Activated T-cell treated with anti-CD3 and anti-CD28 coated beads for 48 hours (primary cell): ENCODE results near the gene TPM2.

ENCODE experiments used
- DNase-seq: peaks from one replicate; pipeline ENCODE4 v3.0.0-alpha.2; 2020; ENCODE audit warnings: low read depth

Gene TPM2

GRCh38 chr9:35679091-35679490 lies 10.6 kb downstream of the TPM2 start:
- DNase-seq, result no peak

- peak; percentile 37 for DNase-seq
Observed at GRCh38 chr9:35675732-35676392, 13.9 kb downstream of the TPM2 start.

- no peak for DNase-seq
Observed at GRCh38 chr9:35675204-35675603, 14.5 kb downstream of the TPM2 start.

GRCh38 chr9:35674025-35674361 lies 15.7 kb downstream of the TPM2 start:
- DNase-seq, result no peak

- no peak for DNase-seq
Observed at GRCh38 chr9:35673132-35674024, 16.3 kb downstream of the TPM2 start, which contains the start of gene CA9. TSS of gene CA9 (plus strand) at chr9:35673928. CDS start at chr9:35673960, 32 bp downstream.

- DNase-seq, result no peak
Observed at GRCh38 chr9:35669331-35670145, 20.2 kb downstream of the TPM2 start.

GRCh38 chr9:35667939-35668338 lies 21.8 kb downstream of the TPM2 start:
- no peak for DNase-seq

GRCh38 chr9:35666549-35666948 lies 23.2 kb downstream of the TPM2 start:
- no peak for DNase-seq

GRCh38 chr9:35666045-35666444 lies 23.7 kb downstream of the TPM2 start:
- DNase-seq, result no peak

- DNase-seq, result no peak
Observed at GRCh38 chr9:35665471-35665818, 24.3 kb downstream of the TPM2 start.

GRCh38 chr9:35664531-35665470 lies 24.9 kb downstream of the TPM2 start, which contains the start of gene ARHGEF39:
TSS of gene ARHGEF39 (minus strand) at chr9:35665195. CDS start at chr9:35665169, 26 bp downstream.
- peak; percentile 78 for DNase-seq

GRCh38 chr9:35662437-35662836 lies 27.3 kb downstream of the TPM2 start:
- DNase-seq, result no peak

GRCh38 chr9:35661756-35662350 lies 27.9 kb downstream of the TPM2 start:
- DNase-seq, result no peak

- DNase-seq, result no peak
Observed at GRCh38 chr9:35660966-35661415, 28.7 kb downstream of the TPM2 start.

GRCh38 chr9:35659340-35659739 lies 30.4 kb downstream of the TPM2 start:
- DNase-seq, result no peak

- no peak for DNase-seq
Observed at GRCh38 chr9:35658968-35659220, 30.8 kb downstream of the TPM2 start.

GRCh38 chr9:35658137-35658967 lies 31.4 kb downstream of the TPM2 start, which contains the start of gene CCDC107:
TSS of gene CCDC107 (plus strand) at chr9:35658292. CDS start at chr9:35658380, 88 bp downstream.
- peak; percentile 81 for DNase-seq

- peak; percentile 94 for DNase-seq
Observed at GRCh38 chr9:35657546-35658136, 32.1 kb downstream of the TPM2 start, which contains the start of gene RMRP. TSS of gene RMRP (minus strand) at chr9:35658019.

- DNase-seq, result no peak
Observed at GRCh38 chr9:35656831-35657545, 32.7 kb downstream of the TPM2 start.
